ENCODE measurements around the gene DCAF16. TPM values are rescaled to one million over a fixed set of nuclear protein-coding genes. Genes with fewer than 3 reads are reported as not detected.

The DCAF16 gene
- polyA plus RNA-seq, 1 donor (not counting 4 experiments of a cell fraction or from before 2014, with no cell fraction given), result 16.2 TPM

GRCh38 chr4:17785858-17786257 lies 24.7 kb downstream of the DCAF16 start:
- dilution Hi-C loops (cut with MboI; ENCODE audit: extremely low pct_ligation_motif_present, low sequenced_read_pairs), result no loop called here
- peak; percentile 71 for FAIRE-seq
- Histone ChIP-seq H3K4me3 (ENCODE audit: control insufficient read depth in 2 of 3, extremely low read depth in 1 of 3, insufficient read depth in 2 of 3, low read depth in 1 of 3, low read length in 3 of 3) (no peak overlapping the region), H3K9me1 (ENCODE audit: control insufficient read depth, extremely low read depth, insufficient read depth, low read length) (no peaks in the 10 kb centered on the region), H4K20me1 (ENCODE audit: control insufficient read depth, extremely low read depth, insufficient read depth, low read length) (no peaks in the 10 kb centered on the region), H3K79me2 (ENCODE audit: control insufficient read depth, insufficient read depth, low read length) (no peaks in the 10 kb centered on the region), H3K36me3 (ENCODE audit: control insufficient read depth in 2 of 2, extremely low read depth in 1 of 2, insufficient read depth in 2 of 2, low read length in 2 of 2) (no peaks in the 10 kb centered on the region), H2AFZ (ENCODE audit: control insufficient read depth, low read length) (no peak overlapping the region), H3K4me1 (ENCODE audit: control insufficient read depth, extremely low read depth, insufficient read depth, low read length) (peaks cover 24% of the 10 kb centered on the region), H3K27ac (ENCODE audit: control insufficient read depth, insufficient read depth, low read length) (no peak overlapping the region), H3K9ac (ENCODE audit: control insufficient read depth, extremely low read depth, insufficient read depth, low read length) (no peak overlapping the region), H3K4me2 (ENCODE audit: control insufficient read depth, extremely low read depth, insufficient read depth, low read depth, low read length) (no peak overlapping the region), H3K27me3 (ENCODE audit: control insufficient read depth, extremely low read depth, insufficient read depth, low read length) (peaks cover 14% of the 10 kb centered on the region), H3K9me3 (ENCODE audit: control insufficient read depth, low read depth, low read length) (no peaks in the 10 kb centered on the region)
- no peak for DNase-seq (ENCODE audit: low read depth, low spot score)
- TF ChIP-seq CTCF (optimal IDR thresholded peaks at IDR 0.05 in 1 of 3, IDR thresholded peaks at IDR 0.05 in 1 of 3, conservative IDR thresholded peaks at IDR 0.05 in 1 of 3; ENCODE audit: extremely low read depth in 1 of 3, insufficient read depth in 2 of 3, low read length in 3 of 3), result peak in 1 of 3 experiments; percentile 53
- TF ChIP-seq EZH2 (IDR thresholded peaks at IDR 0.05; ENCODE audit: low read length), result no peak

- Histone ChIP-seq H3K9ac (ENCODE audit: control insufficient read depth, extremely low read depth, insufficient read depth, low read length) (no peak within 1 kb of the TSS), H3K79me2 (ENCODE audit: control insufficient read depth, insufficient read depth, low read length) (no peaks in the 10 kb centered on the region), H3K4me2 (ENCODE audit: control insufficient read depth, extremely low read depth, insufficient read depth, low read depth, low read length) (peak within 1 kb of the TSS; percentile 87), H3K36me3 (ENCODE audit: control insufficient read depth in 2 of 2, extremely low read depth in 1 of 2, insufficient read depth in 2 of 2, low read length in 2 of 2) (no peaks in the 10 kb centered on the region), H3K4me3 (ENCODE audit: control insufficient read depth in 2 of 3, extremely low read depth in 1 of 3, insufficient read depth in 2 of 3, low read depth in 1 of 3, low read length in 3 of 3) (peak within 1 kb of the TSS; percentile 33 to 65 (median 56)), H3K4me1 (ENCODE audit: control insufficient read depth, extremely low read depth, insufficient read depth, low read length) (peaks cover 13% of the 10 kb centered on the region), H3K9me1 (ENCODE audit: control insufficient read depth, extremely low read depth, insufficient read depth, low read length) (no peaks in the 10 kb centered on the region), H3K9me3 (ENCODE audit: control insufficient read depth, low read depth, low read length) (no peaks in the 10 kb centered on the region), H4K20me1 (ENCODE audit: control insufficient read depth, extremely low read depth, insufficient read depth, low read length) (no peaks in the 10 kb centered on the region), H2AFZ (ENCODE audit: control insufficient read depth, low read length) (peak within 1 kb of the TSS; percentile 81), H3K27ac (ENCODE audit: control insufficient read depth, insufficient read depth, low read length) (no peak within 1 kb of the TSS), H3K27me3 (ENCODE audit: control insufficient read depth, extremely low read depth, insufficient read depth, low read length) (peaks cover 23% of the 10 kb centered on the region)
- TF ChIP-seq CTCF (optimal IDR thresholded peaks at IDR 0.05 in 1 of 3, IDR thresholded peaks at IDR 0.05 in 1 of 3, conservative IDR thresholded peaks at IDR 0.05 in 1 of 3; ENCODE audit: extremely low read depth in 1 of 3, insufficient read depth in 2 of 3, low read length in 3 of 3), result no peak
- peak; percentile 50 for TF ChIP-seq EZH2 (IDR thresholded peaks at IDR 0.05; ENCODE audit: low read length)
- DNase-seq (ENCODE audit: low read depth, low spot score) (no peak), FAIRE-seq (no peak)
- dilution Hi-C loops (cut with MboI; ENCODE audit: extremely low pct_ligation_motif_present, low sequenced_read_pairs), result no loop called here
Observed at GRCh38 chr4:17781300-17782287, 29.0 kb downstream of the DCAF16 start, which contains the start of gene FAM184B. TSS of gene FAM184B (minus strand) at chr4:17781621. CDS start at chr4:17781299, 322 bp downstream.

Measured in keratinocyte (primary cell).